Middle frontal gyrus (tissue), 1 donor: Measurements from ENCODE around the gene ZIM2.

Source experiments
- DNase-seq: peaks from one replicate; pipeline ENCODE4 v3.0.0-alpha.2; 2015; ENCODE audit warnings: low spot score; ENCODE audit errors: extremely low spot score

The ZIM2 gene

DNA sequence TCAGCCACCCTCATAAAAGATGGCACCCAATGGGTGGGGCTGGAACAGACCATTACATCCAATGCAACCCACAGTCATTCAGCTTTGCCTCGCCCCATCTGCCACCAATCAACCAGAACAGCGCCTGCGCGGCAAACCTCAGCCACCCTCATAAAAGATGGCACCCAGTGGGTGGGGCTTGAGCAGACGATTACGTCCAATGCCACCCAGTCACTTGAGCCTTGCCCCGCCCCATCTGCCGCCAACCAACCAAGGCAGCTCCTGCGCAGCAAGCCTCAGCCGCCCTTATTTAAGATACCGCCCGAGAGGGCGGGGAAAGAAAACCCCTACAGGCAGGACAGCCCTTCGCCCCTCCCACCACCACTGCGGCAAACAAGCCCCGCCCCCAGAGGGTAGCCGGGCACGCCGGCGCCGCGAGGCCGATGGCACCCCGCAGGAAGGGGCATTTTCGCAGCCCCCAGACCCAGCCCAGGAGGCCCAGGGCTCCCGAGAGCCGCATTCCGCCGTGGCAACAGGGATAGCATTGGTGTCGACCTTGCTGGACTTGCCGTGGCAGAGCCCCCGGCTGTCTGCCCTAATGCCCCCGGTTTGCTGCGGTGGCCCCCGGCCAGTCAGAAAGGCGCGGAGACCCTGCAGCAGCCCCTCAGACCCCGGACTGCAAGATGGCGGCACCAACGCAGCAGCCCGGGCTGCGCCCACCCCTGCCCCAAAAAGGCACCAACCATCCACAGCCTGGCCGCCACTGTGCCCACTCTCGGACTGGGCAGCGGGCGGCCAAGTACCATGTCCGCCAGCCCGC is 675 bp downstream of the ZIM2 start:
- no peak for DNase-seq

DNA sequence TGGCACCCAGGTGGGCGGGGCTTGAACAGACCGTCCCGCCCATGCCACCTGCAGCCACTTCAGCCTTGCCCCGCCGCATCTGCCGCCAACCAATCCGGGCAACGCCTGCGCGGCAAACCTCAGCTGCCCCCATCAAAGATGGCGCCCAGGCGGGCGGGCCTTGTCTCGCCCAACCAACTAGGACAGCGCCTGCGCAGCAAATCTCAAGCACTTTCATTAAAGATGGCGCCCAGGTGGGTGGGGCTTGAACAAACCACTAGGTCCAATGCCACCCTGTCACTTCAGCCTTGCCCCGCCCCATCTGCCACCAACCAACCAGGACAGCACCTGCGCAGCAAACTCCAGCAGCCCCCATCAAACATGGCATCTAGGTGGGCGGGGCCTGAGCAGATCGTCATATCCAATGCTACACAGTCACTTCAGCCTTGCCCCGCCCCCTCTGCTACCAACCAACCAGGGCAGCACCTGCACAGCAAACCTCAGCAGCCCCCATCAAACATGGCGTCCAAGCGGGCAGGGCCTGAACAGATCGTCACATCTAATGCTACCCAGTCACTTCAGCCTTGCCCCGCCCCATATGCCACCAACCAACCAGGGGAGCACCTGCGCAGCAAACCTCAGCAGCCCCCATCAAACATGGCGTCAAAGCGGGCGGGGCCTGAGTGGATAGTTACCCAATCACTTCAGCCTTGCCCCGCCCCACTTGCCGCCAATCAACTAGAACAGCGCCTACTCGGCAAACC is 1.4 kb downstream of the ZIM2 start:
- peak; percentile 87 for DNase-seq

DNA sequence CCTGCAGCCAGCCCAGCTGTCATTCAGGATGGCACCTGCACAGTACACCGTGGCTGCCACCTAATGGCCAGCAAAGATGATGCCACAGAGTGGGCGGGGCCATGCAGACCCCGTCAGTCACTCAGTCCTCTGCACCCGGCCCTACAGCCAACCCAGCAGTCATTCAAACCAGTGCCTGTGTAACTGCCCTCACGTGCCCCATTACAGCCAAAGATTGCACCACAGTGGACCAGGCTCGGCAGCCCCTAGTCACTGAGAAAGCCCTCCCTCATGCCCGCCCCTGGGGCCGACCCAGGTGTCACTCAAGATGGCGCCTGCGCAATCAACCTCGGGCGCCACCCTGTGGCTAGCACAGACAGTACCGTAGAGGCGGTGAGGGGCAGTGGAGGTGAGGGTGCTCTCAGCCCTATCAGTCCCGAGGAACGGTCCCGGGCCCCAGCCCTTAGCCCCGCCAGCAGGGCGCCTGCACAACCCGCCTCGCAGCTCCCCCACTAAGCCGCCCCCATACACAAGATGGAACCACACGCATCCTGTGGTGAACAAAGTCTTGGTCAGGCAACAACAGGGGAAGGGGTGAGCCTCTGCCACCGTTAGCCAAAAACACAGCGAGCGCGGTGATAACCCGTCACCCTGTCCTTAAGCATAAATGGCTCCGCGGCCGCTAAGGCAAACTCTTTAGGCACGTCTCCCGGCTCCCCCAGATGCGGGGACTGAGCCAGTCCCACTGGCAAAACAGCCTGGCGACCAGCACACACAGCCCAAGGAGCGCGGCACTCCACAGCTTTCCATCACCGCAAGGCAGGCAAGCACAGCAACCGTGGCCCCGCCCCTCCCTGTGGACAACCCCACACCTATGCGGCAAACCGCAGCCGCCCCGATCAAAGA is 2.3 kb downstream of the ZIM2 start:
- DNase-seq: peak; percentile 50

GRCh38 chr19:56837492-56838023 is 3.0 kb downstream of the ZIM2 start:
- peak; percentile 50 for DNase-seq

DNA sequence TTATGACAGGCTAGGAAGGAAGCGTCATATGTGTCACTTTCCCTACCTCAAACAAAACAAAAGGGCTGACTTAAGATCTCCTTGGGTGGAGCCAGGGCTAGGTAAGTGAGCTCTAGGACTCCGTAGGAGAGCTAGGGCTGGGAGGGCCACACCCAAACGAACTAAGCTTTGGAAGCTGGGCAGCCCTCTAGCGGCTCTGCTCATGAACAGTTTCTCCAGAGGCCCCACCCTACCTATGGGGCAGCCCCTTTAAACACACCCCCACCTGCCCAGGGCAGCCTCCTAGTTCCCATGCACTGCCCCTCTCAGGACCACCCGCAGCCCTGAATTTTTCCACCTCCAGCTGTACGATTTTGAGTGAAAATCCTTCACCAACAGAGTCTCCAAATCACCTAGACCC is 3.5 kb downstream of the ZIM2 start:
- DNase-seq: no peak

DNA sequence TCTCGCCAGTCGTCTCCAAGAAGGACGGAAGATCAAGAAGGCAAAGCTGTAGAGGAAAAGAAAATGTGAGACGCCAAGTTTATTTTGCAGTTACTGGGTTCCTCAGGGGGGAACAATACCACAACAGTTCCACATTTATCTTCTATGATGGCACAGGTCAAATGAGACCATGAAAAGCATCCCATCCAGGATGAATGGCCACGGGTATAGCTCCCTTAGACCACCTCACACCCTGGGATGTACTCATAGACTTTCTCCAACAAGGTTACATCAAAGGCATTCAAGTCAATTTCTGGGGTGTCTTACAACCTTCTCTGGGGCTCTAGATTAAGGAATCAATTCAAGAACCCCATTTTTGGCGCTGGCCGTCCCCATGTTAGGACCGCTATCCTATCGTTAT is 4.5 kb downstream of the ZIM2 start:
- no peak for DNase-seq

DNA sequence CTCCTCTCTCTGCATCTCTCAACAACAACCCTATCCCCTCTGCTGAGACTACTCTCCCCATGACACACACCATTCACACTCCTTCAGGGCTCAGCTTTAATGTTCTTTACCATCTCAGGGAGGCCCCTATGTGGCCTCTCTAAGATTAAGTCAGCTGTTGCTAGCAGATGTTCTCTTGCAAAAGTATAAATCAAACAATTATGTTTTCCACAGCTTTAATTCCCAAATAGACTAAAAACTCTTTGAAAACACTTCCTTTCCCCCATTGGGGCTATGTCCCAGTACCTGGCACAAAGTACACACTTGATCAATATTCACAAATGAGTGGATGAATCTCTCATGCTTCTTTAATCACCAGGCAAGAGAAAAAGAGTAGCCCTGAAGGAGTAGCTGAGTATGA is 5.1 kb downstream of the ZIM2 start:
- no peak for DNase-seq

DNA sequence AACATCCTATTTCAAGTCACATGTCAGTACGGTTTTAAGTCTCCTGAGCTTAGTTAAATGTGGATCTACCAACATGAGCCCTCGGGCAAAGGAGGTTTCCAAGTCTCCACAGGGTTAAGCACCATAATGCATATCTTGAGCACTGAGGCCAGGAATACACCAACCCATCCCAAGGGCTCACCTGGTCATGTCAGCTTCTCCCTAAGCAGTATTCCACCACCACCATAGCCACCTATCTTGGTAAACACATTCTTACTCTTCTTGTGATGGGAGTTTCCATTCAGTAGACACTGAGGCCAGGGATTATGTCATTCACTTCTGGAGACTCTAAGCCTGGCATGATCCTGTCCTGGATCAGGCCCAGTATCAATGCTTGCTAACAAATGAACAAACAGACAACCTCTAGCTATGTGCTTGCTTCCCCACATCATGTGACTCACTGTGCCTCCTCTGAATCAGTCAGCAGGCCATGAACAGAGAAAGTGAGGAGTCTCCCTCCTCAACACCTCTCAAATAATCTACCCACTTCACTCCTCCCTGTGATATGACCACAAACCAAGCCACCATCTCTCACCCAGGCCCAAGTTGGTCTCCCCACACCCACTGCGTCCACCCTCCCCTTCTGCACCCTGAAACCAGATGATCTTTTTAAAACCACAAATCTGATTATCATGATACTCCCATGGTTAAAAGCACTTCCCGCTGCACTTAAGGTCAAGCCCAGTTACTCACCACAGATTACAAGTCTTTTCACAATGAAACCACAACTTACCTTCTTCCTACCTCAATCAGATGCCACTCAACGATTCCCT is 5.8 kb downstream of the ZIM2 start:
- no peak for DNase-seq

DNA sequence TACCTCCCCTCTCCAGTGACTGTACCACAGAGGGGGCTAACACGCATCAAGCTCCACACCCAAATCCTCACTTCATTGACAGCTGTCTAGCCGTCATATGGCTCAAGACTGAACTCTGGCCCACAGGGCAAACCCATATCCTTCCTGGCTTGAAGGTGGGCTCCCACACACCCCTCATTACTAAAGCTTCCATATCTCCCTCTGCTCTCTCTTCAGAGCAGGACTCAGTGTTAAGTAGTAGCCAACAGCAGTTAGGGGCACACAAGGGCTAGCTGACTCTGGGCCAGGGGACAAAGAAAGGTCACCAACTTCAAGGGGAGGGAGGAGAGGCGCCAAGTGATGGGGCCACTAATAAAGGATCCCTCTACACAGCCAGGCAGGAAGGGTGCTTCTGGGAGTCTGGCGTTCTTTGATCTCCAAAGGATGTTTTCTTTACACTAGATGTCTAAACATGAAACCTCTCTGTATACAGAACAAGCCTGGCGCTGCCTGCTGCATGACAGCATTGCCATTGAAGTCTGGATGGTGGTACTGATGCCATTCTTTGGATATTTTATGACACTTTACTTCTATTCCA is 8.1 kb downstream of the ZIM2 start:
- no peak for DNase-seq

- no peak for DNase-seq
Observed at GRCh38 chr19:56831255-56831654, 9.3 kb downstream of the ZIM2 start.

GRCh38 chr19:56829596-56829995 is 10.9 kb downstream of the ZIM2 start:
- DNase-seq: no peak

GRCh38 chr19:56827708-56828107 is 12.8 kb downstream of the ZIM2 start:
- DNase-seq: no peak

GRCh38 chr19:56823956-56824355 is 16.6 kb downstream of the ZIM2 start:
- DNase-seq: no peak

DNA sequence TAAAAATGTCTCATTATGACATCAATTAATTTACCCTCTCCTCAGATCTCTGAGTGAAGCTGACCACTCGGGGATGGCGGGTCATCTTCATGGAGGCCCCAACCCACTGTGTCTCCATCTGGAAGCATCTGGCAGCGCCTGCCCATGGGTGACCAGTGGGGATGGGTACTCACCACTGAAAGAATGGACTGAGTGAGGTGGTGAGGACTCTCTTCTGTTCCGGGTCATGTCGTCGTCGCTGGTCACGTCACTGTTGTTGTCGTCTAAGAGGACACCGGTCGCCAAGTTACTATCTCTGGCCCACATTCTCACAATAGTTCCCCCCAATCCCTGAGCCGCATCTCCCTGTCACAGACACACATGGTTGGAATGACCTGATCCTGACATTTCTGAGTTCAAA is 17.1 kb downstream of the ZIM2 start:
- no peak for DNase-seq

DNA sequence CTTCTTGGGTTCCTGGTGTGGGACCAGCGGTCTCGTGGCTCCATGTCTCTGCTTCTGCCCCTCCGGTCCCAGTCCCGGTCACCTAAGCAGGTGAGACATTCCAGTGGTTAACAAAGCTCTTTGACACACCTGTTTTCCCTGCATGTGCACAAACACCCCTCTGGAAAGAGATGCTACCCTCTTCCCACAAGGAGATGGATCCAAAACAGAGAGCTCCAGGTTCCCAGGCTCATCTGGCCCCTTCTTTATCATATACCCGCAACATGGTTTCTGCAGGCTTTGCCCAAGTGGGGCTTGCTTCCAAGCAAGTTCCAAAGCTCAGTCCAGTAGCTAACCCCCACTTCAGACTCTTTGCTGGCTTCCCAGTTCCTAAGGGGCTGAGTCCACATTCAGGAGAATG is 17.8 kb downstream of the ZIM2 start:
- no peak for DNase-seq

DNA sequence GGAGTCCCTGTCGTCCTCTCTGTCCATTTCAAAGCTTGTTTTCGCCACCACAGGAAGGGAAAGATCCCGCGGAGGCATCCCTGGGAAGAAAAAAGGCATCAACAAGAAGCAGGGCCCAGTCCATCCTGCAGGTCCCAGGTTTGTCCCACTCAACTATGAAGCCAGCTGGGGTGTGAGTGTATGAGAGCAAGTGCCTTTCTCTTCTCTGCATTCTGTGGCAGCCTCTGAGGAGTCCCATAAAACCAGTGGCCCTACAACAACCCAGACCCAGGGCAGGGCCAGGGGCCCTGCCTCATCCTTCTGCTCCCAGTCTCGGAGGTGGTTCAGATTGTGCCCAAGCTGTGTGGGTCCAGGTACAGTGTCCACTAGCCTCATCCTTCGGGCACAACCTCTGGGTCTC is 18.9 kb downstream of the ZIM2 start:
- DNase-seq: no peak

GRCh38 chr19:56821209-56821608 is 19.3 kb downstream of the ZIM2 start:
- no peak for DNase-seq

DNA sequence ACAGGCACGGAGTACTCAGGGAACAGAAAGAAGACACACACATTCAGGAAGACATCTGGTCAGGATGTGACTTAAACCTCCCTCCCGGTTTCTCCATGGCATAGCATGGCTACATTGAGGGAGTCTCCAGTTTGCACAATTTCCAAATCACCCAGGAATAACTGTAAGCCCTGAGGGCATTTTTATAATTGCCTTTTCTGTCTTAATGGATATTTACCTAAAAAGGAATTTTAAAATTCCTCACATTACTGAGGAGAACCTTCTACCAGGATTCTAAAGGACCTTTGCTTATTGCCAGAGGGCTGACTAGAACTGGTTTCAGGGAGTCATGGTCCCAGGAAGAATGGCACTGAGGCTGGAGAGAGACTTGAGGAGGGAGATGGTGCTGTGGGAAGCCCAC is 21.4 kb downstream of the ZIM2 start:
- DNase-seq: no peak

DNA sequence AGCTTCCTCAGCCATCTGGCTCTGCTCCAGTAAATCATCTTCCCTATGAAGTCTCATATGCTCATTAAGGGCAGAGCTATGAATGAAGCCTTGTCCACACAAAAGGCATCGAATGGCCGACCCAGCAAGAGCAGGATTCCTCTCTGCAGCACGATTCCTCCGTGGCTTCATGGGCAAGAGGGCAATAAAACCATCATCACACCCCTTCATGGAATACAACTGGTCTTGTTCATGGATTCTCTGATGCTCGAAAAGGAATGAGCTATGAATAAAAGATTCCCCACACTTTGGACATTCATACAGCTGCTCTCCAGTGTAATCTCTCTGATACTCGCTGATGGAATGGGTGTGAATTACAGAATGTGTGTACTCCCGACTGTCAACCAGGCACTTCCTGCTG is 25.9 kb downstream of the ZIM2 start:
- no peak for DNase-seq

DNA sequence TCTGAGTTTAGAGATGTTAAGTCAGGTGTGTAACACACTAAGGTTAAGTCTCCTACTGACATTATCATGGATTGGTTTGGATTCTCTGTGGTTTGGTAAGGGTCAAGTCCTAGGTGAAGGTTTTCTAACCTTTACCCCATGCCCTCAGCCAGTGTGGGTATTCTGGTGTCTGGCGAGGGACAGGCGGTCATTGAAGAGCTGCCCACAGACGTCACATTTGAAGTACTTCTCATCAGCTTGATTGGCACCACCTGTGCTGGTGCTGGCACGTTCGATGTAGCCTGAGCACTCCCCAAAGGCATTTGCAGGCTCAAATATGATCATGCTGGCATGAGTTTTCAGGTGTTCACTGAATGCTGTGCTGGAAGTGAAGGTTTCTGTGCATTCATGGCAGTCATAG is 27.0 kb downstream of the ZIM2 start:
- no peak for DNase-seq

DNA sequence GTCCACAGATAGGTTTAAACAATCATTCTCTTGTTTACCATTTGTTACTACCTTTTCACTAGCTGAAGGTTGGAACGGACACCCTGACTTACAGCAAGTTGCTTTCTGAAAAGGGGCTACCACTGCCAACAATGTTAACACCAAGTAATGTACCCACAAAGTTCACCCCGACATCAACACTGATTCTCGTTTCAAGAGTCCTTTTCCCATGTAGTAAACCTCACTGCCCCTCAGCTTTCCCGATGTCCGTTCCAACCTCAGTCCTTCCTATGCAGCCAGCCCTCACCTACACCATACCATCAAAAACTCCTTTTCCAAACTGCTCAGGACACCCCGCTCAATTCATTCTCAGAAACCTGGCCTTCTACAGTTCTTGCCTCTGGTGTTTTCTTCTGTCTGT is 29.0 kb downstream of the ZIM2 start:
- no peak for DNase-seq
